GM18505 (cell line): ENCODE measurements around the gene PSMC4.

Experiments used
- ATAC-seq: cut with Tn5 transposase; IDR thresholded peaks from one replicate; pipeline ENCODE4 v1.9.1; 2021; ENCODE audit not compliant: unreplicated experiment
- POLR2A ChIP-seq: IDR thresholded peaks from 4 replicates; pipeline ENCODE4 v1.6.1; 2011; ENCODE audit warnings: borderline replicate concordance; ENCODE audit not compliant: insufficient read depth, insufficient read length; ENCODE audit errors: extremely low read depth

PSMC4 gene

GRCh38 chr19:39970675-39971379 lies at the start of gene PSMC4:
TSS of gene PSMC4 (plus strand) at chr19:39971165. CDS start at chr19:39971203, 38 bp downstream.
- ATAC-seq: peak; percentile 91
- TF ChIP-seq POLR2A: peak; percentile 83

GRCh38 chr19:39923862-39924261 lies 47.1 kb upstream of the PSMC4 start:
- no peak for TF ChIP-seq POLR2A
- no peak for ATAC-seq

GRCh38 chr19:39924389-39924788 lies 46.6 kb upstream of the PSMC4 start:
- TF ChIP-seq POLR2A: no peak
- no peak for ATAC-seq

GRCh38 chr19:39924952-39925351 lies 46.0 kb upstream of the PSMC4 start:
- no peak for ATAC-seq
- no peak for TF ChIP-seq POLR2A

GRCh38 chr19:39926170-39926760 lies 44.7 kb upstream of the PSMC4 start:
- TF ChIP-seq POLR2A: no peak
- no peak for ATAC-seq

- ATAC-seq: no peak
- TF ChIP-seq POLR2A: no peak
Measured at GRCh38 chr19:39927076-39927475, 43.9 kb upstream of the PSMC4 start.

- TF ChIP-seq POLR2A: no peak
- no peak for ATAC-seq
Measured at GRCh38 chr19:39927524-39928356, 43.2 kb upstream of the PSMC4 start.

GRCh38 chr19:39928357-39928725 lies 42.6 kb upstream of the PSMC4 start:
- TF ChIP-seq POLR2A: no peak

GRCh38 chr19:39929750-39930149 lies 41.2 kb upstream of the PSMC4 start:
- ATAC-seq: no peak
- no peak for TF ChIP-seq POLR2A

More at GRCh38 chr19:39928357-39928725, 42.6 kb upstream of the PSMC4 start:
- no peak for ATAC-seq

GRCh38 chr19:39934584-39935363 lies 36.2 kb upstream of the PSMC4 start, which contains the start of gene FCGBP:
TSS of gene FCGBP (minus strand) at chr19:39934634.
- ATAC-seq: no peak
- TF ChIP-seq POLR2A: no peak

- ATAC-seq: no peak
- TF ChIP-seq POLR2A: no peak
Measured at GRCh38 chr19:39935364-39935661, 35.7 kb upstream of the PSMC4 start.

GRCh38 chr19:39936020-39936419 lies 34.9 kb upstream of the PSMC4 start:
- ATAC-seq: no peak
- no peak for TF ChIP-seq POLR2A

GRCh38 chr19:39936622-39937021 lies 34.3 kb upstream of the PSMC4 start:
- TF ChIP-seq POLR2A: no peak
- ATAC-seq: no peak
